Calu3 (cell line): ENCODE measurements around the gene MNDA. TPM values are rescaled to one million over a fixed set of nuclear protein-coding genes. Genes with fewer than 3 reads are reported as not detected.

Experiments
- BruUV-seq: library from RNA; stranded (reverse); fragments of 400-500 nt; replicated peaks from 2 replicates; lab custom pipeline; 2021; lab: Mats Ljungman, UMichigan
- CTCF ChIA-PET: fragments of 300-600 bp; sonication (Branson Sonifier 250); formaldehyde crosslinking; loops from one replicate; lab custom pipeline; 2022; ENCODE audit warnings: antibody characterized with exemption; lab: Charles Lee
- DNase-seq: peaks from one replicate; pipeline ENCODE4 v3.0.0; 2022
- H3K27ac Mint-ChIP-seq: one replicate; pipeline ENCODE4 v1.8.0; 2022; ENCODE audit warnings: mixed read lengths; ENCODE audit not compliant: unreplicated experiment
- H3K27me3 Mint-ChIP-seq: one replicate; pipeline ENCODE4 v1.8.0; 2022; ENCODE audit warnings: mixed read lengths; ENCODE audit not compliant: unreplicated experiment
- H3K36me3 Mint-ChIP-seq: one replicate; pipeline ENCODE4 v1.8.0; 2022; ENCODE audit warnings: mild to moderate bottlenecking, moderate library complexity, mixed read lengths; ENCODE audit not compliant: insufficient read depth, unreplicated experiment
- H3K4me1 Mint-ChIP-seq: one replicate; pipeline ENCODE4 v1.8.0; 2022; ENCODE audit warnings: mild to moderate bottlenecking, low read depth, mixed read lengths; ENCODE audit not compliant: unreplicated experiment
- H3K4me3 Mint-ChIP-seq: one replicate; pipeline ENCODE4 v1.8.0; 2022; ENCODE audit warnings: mild to moderate bottlenecking, low read depth, moderate library complexity, mixed read lengths; ENCODE audit not compliant: unreplicated experiment
- H3K9me3 Mint-ChIP-seq: one replicate; pipeline ENCODE4 v1.8.0; 2022; ENCODE audit warnings: low read depth, mixed read lengths; ENCODE audit not compliant: unreplicated experiment
- CTCF ChIP-seq: fragments of 200-600 bp; IDR thresholded peaks from one replicate; pipeline ENCODE4 v1.8.0; 2022; ENCODE audit warnings: antibody characterized with exemption; ENCODE audit not compliant: unreplicated experiment
- intact Hi-C: fragments of 100-400 bp; cut with micrococcal nuclease; formaldehyde crosslinking; loops from one replicate; pipeline ENCODE4 v1.10.0; 2022; ENCODE audit not compliant: unreplicated experiment
- total RNA-seq: library from RNA; stranded (reverse); gene quantifications from 2 replicates; pipeline ENCODE4 v1.2.3, GENCODE V29; 2022

The MNDA gene
- total RNA-seq, 1 experiment from 2014 or later = not detected

GRCh38 chr1:158806916-158807536 lies 24.1 kb upstream of the MNDA start:
- intact Hi-C loops = no loop called here
- H3K4me1 Mint-ChIP-seq = no peaks in the 10 kb centered on the region
- no peak for DNase-seq
- peaks cover 70% of the 10 kb centered on the region for H3K27me3 Mint-ChIP-seq
- no peak overlapping the region for H3K27ac Mint-ChIP-seq
- CTCF ChIA-PET = interaction anchor here (0.6 kb wide), 1 partner anchor 114 kb away, joined by 6 read pairs; no protein-coding TSS in a partner anchor
- H3K36me3 Mint-ChIP-seq = no peaks in the 10 kb centered on the region
- no TSS peak for BruUV-seq
- TF ChIP-seq CTCF = no peak
- H3K4me3 Mint-ChIP-seq = no peak overlapping the region
- peaks cover 3% of the 10 kb centered on the region for H3K9me3 Mint-ChIP-seq

GRCh38 chr1:158809256-158809655 lies 21.9 kb upstream of the MNDA start:
- H3K4me3 Mint-ChIP-seq = no peak overlapping the region
- no peaks in the 10 kb centered on the region for H3K4me1 Mint-ChIP-seq
- TF ChIP-seq CTCF = no peak
- H3K27me3 Mint-ChIP-seq = peaks cover 50% of the 10 kb centered on the region
- DNase-seq = no peak
- H3K36me3 Mint-ChIP-seq = no peaks in the 10 kb centered on the region
- no peak overlapping the region for H3K27ac Mint-ChIP-seq
- no peaks in the 10 kb centered on the region for H3K9me3 Mint-ChIP-seq
- intact Hi-C loops = no loop called here
- no TSS peak for BruUV-seq
- CTCF ChIA-PET = no interaction called here

GRCh38 chr1:158809862-158810261 lies 21.3 kb upstream of the MNDA start:
- DNase-seq = no peak
- BruUV-seq = no TSS peak
- H3K36me3 Mint-ChIP-seq = no peaks in the 10 kb centered on the region
- CTCF ChIA-PET = no interaction called here
- H3K27me3 Mint-ChIP-seq = peaks cover 50% of the 10 kb centered on the region
- no peaks in the 10 kb centered on the region for H3K9me3 Mint-ChIP-seq
- no peaks in the 10 kb centered on the region for H3K4me1 Mint-ChIP-seq
- no peak overlapping the region for H3K27ac Mint-ChIP-seq
- TF ChIP-seq CTCF = no peak
- no peak overlapping the region for H3K4me3 Mint-ChIP-seq
- intact Hi-C loops = no loop called here

GRCh38 chr1:158810311-158810710 lies 20.8 kb upstream of the MNDA start:
- no TSS peak for BruUV-seq
- no peak for DNase-seq
- H3K27ac Mint-ChIP-seq = no peak overlapping the region
- no peak overlapping the region for H3K4me3 Mint-ChIP-seq
- no peaks in the 10 kb centered on the region for H3K36me3 Mint-ChIP-seq
- CTCF ChIA-PET = interaction anchor here (0.6 kb wide), 1 partner anchor 8 kb away, joined by 7 read pairs; no protein-coding TSS in a partner anchor
- intact Hi-C loops = no loop called here
- H3K4me1 Mint-ChIP-seq = no peaks in the 10 kb centered on the region
- H3K9me3 Mint-ChIP-seq = no peaks in the 10 kb centered on the region
- H3K27me3 Mint-ChIP-seq = peaks cover 50% of the 10 kb centered on the region
- TF ChIP-seq CTCF = no peak
